Ishikawa (cell line): ENCODE measurements around the gene FOXP1.

Source experiments
- CEBPB ChIP-seq: IDR thresholded peaks from 2 replicates; pipeline ENCODE4 v1.6.1; 2012
- CREB1 ChIP-seq: IDR thresholded peaks from 2 replicates; pipeline ENCODE4 v1.6.1; 2012; ENCODE audit warnings: low read depth
- EGR1 ChIP-seq: IDR thresholded peaks from 2 replicates; pipeline ENCODE4 v1.6.1; 2012
- EP300 ChIP-seq: IDR thresholded peaks from 2 replicates; pipeline ENCODE4 v1.6.1; 2012; ENCODE audit warnings: borderline replicate concordance
- NFIC ChIP-seq: IDR thresholded peaks from 2 replicates; pipeline ENCODE4 v1.6.1; 2012
- RAD21 ChIP-seq: IDR thresholded peaks from 2 replicates; pipeline ENCODE4 v1.6.1; 2012; ENCODE audit warnings: low read depth
- TAF1 ChIP-seq: IDR thresholded peaks from 2 replicates; pipeline ENCODE4 v1.6.1; 2012; ENCODE audit warnings: low read depth, mild to moderate bottlenecking
- TCF12 ChIP-seq: IDR thresholded peaks from 2 replicates; pipeline ENCODE4 v1.6.1; 2012; ENCODE audit warnings: low read depth
- YY1 ChIP-seq: IDR thresholded peaks from 2 replicates; pipeline ENCODE4 v1.6.1; 2012; ENCODE audit warnings: low read depth
- TF ChIP-seq, protein P1 (sequence below): IDR thresholded peaks from 2 replicates; pipeline ENCODE4 v1.6.1; 2012
- TF ChIP-seq, protein P2 (sequence below): IDR thresholded peaks from 2 replicates; pipeline ENCODE4 v1.6.1; 2012; ENCODE audit warnings: low read depth, mild to moderate bottlenecking
- TF ChIP-seq, protein P3 (sequence below): IDR thresholded peaks from 2 replicates; pipeline ENCODE4 v1.6.1; 2012

DNA sequence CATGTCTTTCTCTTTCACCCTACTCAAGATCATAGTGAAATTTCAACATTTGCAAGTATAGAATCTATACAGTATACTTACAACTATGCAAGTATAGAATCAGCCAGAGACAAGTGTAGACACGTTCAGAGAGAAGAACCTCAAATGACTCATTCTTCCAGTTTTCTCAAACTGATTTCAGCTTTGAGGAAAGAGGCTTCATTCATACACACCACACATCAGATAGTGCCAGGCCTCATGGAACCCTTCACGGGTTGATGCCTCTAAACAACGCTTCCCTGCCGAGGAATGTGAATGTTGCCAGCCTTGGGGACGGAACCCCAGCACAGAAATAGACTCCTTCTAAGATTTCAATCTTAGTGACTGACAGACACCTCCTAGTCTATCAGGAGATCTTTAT lies 135.7 kb downstream of the FOXP1 start:
- TF ChIP-seq TAF1 (no peak), NFIC (no peak), YY1 (no peak), EP300 (no peak), CREB1 (no peak), TCF12 (no peak), CEBPB (no peak), RAD21 (no peak), EGR1 (no peak)
- TF ChIP-seq, protein P1, sequence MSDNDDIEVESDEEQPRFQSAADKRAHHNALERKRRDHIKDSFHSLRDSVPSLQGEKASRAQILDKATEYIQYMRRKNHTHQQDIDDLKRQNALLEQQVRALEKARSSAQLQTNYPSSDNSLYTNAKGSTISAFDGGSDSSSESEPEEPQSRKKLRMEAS, result peak; percentile 45
- TF ChIP-seq, protein P2, sequence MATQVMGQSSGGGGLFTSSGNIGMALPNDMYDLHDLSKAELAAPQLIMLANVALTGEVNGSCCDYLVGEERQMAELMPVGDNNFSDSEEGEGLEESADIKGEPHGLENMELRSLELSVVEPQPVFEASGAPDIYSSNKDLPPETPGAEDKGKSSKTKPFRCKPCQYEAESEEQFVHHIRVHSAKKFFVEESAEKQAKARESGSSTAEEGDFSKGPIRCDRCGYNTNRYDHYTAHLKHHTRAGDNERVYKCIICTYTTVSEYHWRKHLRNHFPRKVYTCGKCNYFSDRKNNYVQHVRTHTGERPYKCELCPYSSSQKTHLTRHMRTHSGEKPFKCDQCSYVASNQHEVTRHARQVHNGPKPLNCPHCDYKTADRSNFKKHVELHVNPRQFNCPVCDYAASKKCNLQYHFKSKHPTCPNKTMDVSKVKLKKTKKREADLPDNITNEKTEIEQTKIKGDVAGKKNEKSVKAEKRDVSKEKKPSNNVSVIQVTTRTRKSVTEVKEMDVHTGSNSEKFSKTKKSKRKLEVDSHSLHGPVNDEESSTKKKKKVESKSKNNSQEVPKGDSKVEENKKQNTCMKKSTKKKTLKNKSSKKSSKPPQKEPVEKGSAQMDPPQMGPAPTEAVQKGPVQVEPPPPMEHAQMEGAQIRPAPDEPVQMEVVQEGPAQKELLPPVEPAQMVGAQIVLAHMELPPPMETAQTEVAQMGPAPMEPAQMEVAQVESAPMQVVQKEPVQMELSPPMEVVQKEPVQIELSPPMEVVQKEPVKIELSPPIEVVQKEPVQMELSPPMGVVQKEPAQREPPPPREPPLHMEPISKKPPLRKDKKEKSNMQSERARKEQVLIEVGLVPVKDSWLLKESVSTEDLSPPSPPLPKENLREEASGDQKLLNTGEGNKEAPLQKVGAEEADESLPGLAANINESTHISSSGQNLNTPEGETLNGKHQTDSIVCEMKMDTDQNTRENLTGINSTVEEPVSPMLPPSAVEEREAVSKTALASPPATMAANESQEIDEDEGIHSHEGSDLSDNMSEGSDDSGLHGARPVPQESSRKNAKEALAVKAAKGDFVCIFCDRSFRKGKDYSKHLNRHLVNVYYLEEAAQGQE, result no peak
- TF ChIP-seq, protein P3, sequence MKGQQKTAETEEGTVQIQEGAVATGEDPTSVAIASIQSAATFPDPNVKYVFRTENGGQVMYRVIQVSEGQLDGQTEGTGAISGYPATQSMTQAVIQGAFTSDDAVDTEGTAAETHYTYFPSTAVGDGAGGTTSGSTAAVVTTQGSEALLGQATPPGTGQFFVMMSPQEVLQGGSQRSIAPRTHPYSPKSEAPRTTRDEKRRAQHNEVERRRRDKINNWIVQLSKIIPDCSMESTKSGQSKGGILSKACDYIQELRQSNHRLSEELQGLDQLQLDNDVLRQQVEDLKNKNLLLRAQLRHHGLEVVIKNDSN, result no peak
